OCI-LY7 (cell line): ENCODE results near the gene RTN4IP1.
A peak's percentile ranks its signal among the peaks of the same experiment; 100 is the strongest.

Experiments
- CTCF ChIP-seq: fragments of 200-600 bp; sonication (generic); conservative IDR thresholded peaks from 2 replicates; pipeline ENCODE4 v1.5.1; 2014; ENCODE audit warnings: mild to moderate bottlenecking, antibody characterized with exemption, low read length, moderate library complexity, mixed read lengths
- EZH2phosphoT487 ChIP-seq: fragments of 200-600 bp; sonication (generic); IDR thresholded peaks from 2 replicates; pipeline ENCODE4 v1.6.1; 2018; ENCODE audit warnings: low read depth, borderline replicate concordance, mild to moderate bottlenecking, mixed run types, antibody characterized with exemption, low read length, moderate library complexity, mixed read lengths

DNA sequence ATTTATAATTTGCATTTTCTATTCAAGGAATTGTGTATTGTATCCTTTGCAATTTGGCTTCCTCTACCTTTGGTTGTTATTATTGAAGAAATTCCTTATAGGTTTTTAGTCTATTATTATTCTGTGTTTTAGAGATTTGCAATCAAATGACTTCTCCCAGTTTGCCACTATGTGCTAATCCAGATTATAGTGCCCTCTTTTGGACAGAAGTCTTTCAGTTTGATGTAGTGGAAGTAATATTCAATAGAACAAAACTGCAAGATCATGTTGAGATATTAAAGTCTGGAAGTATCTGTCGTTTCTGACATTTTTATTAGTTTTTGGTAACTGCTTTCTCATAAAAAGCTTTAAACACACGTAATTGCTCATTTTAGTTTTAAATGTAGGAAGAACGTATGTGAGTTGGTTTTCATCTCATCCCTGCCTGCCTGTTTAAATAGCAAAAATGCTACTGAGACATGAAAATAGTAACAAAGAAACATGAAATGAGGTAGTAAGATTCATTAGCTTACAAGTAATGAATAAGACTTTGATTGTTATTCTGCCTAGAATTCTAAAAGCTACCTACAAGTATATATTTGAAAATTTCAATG is 72.8 kb downstream of the RTN4IP1 start:
- peak; percentile 91 for TF ChIP-seq CTCF
- no peak for TF ChIP-seq EZH2phosphoT487
